Activated T-cell treated with anti-CD3 and anti-CD28 coated beads for 48 hours (primary cell): ENCODE data around the gene SLC13A5.
"Not testable (repeated sequence)": the region's sequence is repeated elsewhere in the genome, so short reads cannot be mapped to it uniquely, and the experiment has no call there.

Source experiments
- DNase-seq: peaks from one replicate; pipeline ENCODE4 v3.0.0-alpha.2; 2020; ENCODE audit warnings: low read depth

Gene SLC13A5

GRCh38 chr17:6683730-6684459 lies 29.3 kb downstream of the SLC13A5 start:
- no peak for DNase-seq

GRCh38 chr17:6683081-6683684 lies 30.0 kb downstream of the SLC13A5 start:
- DNase-seq: no peak

- DNase-seq: no peak
These were observed 30.8 kb downstream of the SLC13A5 start for GRCh38 chr17:6682339-6682738.

- no peak for DNase-seq
These were observed 31.5 kb downstream of the SLC13A5 start for GRCh38 chr17:6681671-6682070.

GRCh38 chr17:6681176-6681575 lies 32.0 kb downstream of the SLC13A5 start:
- DNase-seq: no peak

- DNase-seq: no peak
These were observed 33.9 kb downstream of the SLC13A5 start for GRCh38 chr17:6679241-6679640.

GRCh38 chr17:6677946-6678345 lies 35.2 kb downstream of the SLC13A5 start:
- no peak for DNase-seq

- no peak for DNase-seq
These were observed 35.9 kb downstream of the SLC13A5 start for GRCh38 chr17:6677158-6677831.

GRCh38 chr17:6676802-6677157 lies 36.4 kb downstream of the SLC13A5 start:
- DNase-seq: no peak

GRCh38 chr17:6675201-6675825 lies 37.9 kb downstream of the SLC13A5 start:
- DNase-seq: no peak

GRCh38 chr17:6674586-6674985 lies 38.6 kb downstream of the SLC13A5 start:
- DNase-seq: no peak

- DNase-seq: no peak
These were observed 41.7 kb downstream of the SLC13A5 start for GRCh38 chr17:6671431-6671830.

- DNase-seq: no peak
These were observed 42.2 kb downstream of the SLC13A5 start for GRCh38 chr17:6670999-6671398.

GRCh38 chr17:6670571-6670970 lies 42.6 kb downstream of the SLC13A5 start:
- no peak for DNase-seq

- no peak for DNase-seq
These were observed 43.5 kb downstream of the SLC13A5 start for GRCh38 chr17:6669479-6670212.

- DNase-seq: no peak
These were observed 44.3 kb downstream of the SLC13A5 start for GRCh38 chr17:6668727-6669425.

- DNase-seq: no peak
These were observed 45.0 kb downstream of the SLC13A5 start for GRCh38 chr17:6668219-6668618.

- no peak for DNase-seq
These were observed 45.7 kb downstream of the SLC13A5 start for GRCh38 chr17:6667516-6667915.

GRCh38 chr17:6666557-6666956 lies 46.6 kb downstream of the SLC13A5 start:
- no peak for DNase-seq

- DNase-seq: peak; percentile 34
These were observed 47.1 kb downstream of the SLC13A5 start for GRCh38 chr17:6666077-6666521.

- not testable (repeated sequence) for DNase-seq
These were observed 50.0 kb downstream of the SLC13A5 start for GRCh38 chr17:6663200-6663599.

GRCh38 chr17:6661464-6661848 lies 51.7 kb downstream of the SLC13A5 start:
- DNase-seq: no peak
